Measurements from ENCODE around the gene TPRN.

- TF ChIP-seq EP300 (IDR thresholded peaks at IDR 0.05; ENCODE audit: borderline replicate concordance) (no peak), ZBTB7A (IDR thresholded peaks at IDR 0.05; ENCODE audit: low read depth) (no peak), MAX (IDR thresholded peaks at IDR 0.05) (no peak), CREB1 (IDR thresholded peaks at IDR 0.05; ENCODE audit: low read depth) (no peak), NFIC (IDR thresholded peaks at IDR 0.05) (no peak), TEAD4 (IDR thresholded peaks at IDR 0.05) (no peak), RAD21 (IDR thresholded peaks at IDR 0.05; ENCODE audit: low read depth) (no peak), USF1 (IDR thresholded peaks at IDR 0.05) (no peak), CEBPB (IDR thresholded peaks at IDR 0.05) (no peak), TCF12 (IDR thresholded peaks at IDR 0.05; ENCODE audit: low read depth) (no peak), TAF1 (IDR thresholded peaks at IDR 0.05; ENCODE audit: low read depth) (no peak)
Observed at GRCh38 chr9:137221506-137222111, 21.1 kb upstream of the TPRN start.
